GM18907 (cell line): Measurements from ENCODE around the gene PGBD4.

Experiments
- ATAC-seq: cut with Tn5 transposase; IDR thresholded peaks from one replicate; pipeline ENCODE4 v1.9.1; 2021; ENCODE audit warnings: mild to moderate bottlenecking, moderate library complexity; ENCODE audit not compliant: unreplicated experiment

Gene PGBD4

DNA sequence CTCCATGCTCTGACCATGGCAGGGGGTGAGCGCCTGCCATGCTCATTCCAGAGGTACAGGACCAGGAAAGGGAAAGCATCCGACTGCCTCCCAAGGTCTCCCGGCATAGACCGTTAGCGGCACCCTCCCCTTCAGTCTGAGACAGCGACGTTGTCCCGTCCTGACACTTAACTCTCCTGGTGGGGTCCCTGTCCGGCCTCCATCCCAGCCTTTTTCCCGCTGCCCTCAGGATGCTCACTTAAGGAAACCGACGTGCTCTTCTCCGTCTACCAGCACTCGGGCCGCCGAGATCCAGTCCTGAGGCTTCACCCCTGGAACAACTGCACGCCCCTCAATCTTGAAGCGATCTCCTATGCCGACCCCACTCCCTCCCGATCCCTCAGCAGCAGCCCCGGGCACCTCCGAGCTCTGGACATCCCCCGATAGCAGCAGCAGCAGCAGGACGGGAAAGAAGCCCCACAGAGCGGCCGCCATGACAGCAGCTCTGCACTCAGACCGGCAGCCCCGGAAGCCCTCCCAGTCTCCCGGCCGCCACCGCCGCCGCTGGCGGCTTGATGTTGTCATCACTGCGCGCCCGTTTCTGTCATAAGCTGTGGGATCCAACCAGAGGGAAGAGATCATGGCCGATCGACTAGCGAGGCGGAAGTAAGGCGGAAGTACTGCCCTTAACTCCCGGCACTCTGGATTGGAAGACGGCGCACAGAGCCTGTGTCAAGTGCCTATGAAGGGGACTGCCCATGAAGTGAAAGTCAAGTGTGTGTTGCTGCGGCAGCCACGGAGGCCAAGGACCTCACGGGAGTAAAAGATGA lies at the start of gene PGBD4, which contains the start of gene EMC7:
Gene PGBD4, plus strand, starts transcription at position 718 of the 809 bp plus-strand sequence. CDS start 449 bp downstream, outside the sequence.
Gene EMC7, minus strand, starts transcription at position 497 of the 809 bp plus-strand sequence. Its CDS starts 23 bp downstream, at position 474.
- ATAC-seq = peak; percentile 97

DNA sequence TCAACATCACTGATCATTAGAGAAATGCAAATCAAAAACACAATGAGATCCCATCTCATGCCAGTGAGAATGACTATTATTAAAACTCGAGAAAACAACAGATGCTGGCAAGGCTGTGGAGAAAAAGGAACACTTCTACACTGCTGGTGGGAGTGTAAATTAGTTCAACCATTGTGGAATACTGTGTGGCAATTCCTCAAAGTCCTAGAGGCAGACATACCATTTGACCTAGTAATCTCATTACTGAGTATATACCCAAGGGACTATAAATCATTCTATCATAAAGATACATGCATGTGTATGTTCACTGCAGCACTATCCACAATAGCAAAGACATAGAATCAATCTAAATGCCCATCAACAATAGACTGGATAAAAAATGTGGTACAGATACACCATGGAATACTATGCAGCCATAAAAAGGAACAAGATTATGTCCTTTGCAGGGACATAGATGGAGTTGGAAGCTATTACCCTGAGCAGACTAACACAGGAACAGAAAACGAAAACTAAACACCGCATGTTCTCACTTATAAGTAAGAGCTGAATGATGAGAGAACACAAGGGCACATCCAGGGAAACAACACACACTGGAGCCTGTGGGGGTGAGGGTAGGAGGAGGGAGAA lies 47.7 kb upstream of the PGBD4 start:
- ATAC-seq = no peak

DNA sequence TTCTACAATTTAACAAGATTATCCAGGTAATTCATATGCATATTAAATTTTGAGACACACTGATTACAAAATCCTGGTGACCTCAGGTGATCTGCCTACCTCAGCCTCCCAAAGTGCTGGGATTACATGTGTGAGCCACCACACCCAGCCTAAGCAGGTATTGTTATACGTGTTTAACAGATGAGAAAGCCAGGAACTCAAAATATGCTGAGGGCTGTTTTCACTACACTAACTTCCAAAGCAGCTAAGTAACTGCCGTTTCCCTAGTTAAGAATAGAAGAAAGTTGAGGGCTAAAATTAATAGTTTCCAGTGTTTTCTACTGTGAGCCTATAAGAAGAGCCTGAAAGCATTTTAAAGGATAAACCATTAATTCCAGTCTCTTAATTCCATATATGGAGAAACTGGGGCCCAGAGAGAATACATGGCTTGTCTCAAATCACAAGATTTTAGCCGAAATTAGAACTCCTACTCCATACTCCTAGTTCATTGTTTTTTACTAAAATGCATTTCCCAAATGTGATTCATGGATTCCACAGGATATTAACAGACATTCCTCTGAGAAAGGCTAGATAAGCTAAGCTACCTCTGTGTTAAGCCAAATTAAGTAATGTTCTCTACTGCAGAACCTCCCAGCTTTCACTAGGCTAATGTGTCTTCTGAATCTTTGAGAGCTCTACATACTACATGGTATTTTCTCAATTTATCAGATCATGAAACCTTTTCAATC lies 45.9 kb upstream of the PGBD4 start:
- no peak for ATAC-seq

DNA sequence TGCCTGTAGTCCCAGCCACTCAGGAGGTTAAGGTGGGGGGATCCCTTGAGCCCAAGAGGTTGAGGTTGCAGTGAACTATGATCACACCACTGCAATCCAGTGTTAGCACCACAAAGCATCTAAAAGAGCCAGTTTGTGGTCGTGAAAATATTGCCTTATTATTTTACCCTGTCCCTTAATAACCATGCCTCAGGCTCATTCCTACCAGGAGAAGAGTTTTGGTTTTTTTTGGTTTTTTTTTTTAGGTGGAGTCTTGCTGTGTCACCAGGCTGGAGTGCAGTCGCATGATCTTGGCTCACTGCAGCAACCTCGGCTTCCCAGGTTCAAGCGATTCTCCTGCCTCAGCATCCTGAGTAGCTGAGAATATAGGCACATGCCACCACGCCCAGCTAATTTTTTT lies 45.0 kb upstream of the PGBD4 start:
- ATAC-seq = no peak

DNA sequence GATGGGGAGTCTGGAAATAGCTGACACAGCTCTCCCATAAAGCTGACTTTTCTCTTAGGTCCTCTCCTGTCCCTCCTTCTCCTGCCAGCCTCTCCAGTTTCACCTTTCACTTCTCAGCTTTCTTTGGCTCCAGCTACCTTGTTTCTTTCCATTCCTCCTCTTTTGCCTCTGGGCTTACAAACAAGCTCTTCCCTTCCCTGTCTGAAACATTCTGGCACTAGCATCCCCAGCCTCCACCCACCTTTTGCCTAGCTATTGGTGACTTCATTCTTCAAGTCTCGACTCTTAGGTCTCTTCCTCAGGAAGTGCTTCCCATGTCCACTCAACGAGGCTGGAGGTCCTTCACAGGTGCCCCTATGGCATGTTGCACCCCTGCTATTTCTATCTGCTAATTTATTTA lies 42.4 kb upstream of the PGBD4 start:
- ATAC-seq = no peak

DNA sequence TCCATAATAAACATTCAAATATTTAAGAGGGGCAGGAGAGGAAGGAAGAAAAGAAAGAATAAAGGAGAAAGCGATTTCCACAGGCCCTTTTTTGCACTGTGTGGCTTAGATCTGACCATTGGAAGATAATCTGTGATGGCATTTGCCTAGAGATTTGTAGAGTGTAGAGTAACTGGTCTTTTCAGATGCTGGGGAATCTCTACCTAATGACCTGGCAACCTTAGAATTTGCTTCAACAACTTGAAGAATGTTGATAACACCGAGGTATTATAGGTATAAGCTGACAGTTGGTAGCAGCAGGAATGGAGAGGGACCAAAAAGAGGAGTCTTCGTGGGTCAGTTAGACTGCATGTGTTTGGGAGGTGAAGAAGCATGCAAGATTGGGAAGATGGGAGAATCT lies 41.9 kb upstream of the PGBD4 start:
- no peak for ATAC-seq

DNA sequence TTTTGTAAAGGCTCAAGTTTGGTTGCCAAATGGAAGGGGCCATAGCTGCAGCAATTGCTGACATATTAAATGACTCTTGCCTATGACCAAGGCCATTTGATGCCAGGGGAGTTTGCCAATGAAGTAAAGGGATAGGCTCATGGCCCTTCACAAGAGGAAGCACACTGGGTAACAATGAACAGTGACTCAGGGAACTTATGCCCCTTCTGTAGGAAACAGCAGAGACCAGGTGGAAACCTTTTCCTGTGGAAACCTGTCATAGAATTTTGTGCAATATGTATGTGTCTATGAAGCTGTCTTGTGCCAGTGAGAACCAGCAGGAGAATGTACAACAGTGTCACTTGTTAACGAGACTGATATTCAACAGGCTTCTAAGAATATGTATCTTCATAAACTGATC lies 37.4 kb upstream of the PGBD4 start:
- ATAC-seq = no peak

DNA sequence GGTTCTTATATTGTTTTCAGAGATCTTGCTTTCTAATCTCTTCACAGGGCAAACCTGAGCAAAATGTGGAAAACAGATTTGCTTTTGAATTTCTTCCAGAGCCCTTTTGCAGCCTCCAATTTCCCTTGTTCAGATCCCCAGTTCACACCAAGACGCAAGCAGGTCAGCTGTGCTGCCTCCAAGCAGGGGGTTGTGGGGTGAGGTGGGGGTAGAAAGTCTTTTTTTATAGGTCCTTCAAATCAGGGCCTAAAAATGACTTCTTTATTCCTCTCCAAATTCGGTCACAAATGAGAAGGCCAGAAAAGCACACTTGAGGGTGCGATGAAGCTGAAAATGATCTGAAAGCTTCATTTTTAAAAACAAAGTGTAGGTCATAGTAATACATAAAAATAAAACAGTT lies 36.6 kb upstream of the PGBD4 start:
- ATAC-seq = no peak

DNA sequence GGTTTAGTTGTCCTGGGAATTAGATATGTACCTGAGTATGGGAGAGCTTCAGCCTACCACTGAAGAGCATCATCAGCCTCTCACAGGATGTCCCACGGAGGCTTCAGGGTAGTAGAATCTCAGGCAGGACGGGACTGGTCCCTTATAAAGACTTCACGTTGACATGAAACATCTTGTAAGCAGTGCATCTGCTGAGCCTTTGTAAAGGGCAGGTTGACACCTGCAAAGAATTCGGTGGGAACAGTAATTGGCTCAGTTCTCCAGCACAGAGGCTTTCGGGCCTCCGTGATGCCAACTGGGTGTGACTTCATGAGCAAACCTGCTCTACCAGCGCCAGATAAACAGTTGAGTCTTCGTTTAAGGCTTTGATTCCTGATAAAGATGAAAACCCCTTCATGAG lies 35.9 kb upstream of the PGBD4 start:
- ATAC-seq = no peak

DNA sequence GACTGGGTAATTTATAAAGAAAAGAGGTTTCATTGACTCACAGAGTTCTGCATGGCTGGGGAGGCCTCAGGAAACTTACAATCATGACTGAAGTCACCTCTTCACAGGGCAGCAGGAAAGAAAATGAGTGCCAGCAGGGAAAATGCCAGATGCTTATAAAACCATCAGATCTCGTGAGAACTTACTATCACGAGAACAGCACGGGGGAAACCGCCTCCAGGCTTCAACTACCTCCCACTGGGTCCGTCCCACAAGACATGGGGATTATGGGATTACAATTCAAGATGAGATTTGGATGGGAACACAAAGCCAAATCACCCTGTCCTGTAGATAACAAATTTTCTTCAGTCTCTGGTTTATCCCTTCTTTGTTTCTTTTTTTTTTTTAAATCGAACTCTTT lies 31.9 kb upstream of the PGBD4 start:
- ATAC-seq = no peak

DNA sequence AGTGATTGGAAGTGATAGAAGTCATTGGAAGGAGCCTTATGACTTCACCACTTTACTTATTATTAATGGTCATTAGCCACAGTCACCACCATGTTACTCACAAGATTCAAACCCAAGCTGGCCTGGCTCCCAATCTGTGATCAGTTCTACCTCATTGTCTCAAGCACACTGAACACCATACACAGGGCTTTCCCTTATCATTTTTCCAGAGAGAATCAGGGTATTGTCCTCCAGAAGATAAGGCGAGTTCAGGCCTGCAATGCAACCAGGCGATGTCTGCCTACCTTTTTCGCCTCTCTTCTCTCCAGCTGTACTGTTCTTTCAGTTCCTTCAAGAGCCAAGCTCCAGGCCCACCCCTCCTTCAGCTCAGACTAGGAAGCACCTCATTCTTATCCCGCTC lies 25.1 kb upstream of the PGBD4 start:
- ATAC-seq = no peak

DNA sequence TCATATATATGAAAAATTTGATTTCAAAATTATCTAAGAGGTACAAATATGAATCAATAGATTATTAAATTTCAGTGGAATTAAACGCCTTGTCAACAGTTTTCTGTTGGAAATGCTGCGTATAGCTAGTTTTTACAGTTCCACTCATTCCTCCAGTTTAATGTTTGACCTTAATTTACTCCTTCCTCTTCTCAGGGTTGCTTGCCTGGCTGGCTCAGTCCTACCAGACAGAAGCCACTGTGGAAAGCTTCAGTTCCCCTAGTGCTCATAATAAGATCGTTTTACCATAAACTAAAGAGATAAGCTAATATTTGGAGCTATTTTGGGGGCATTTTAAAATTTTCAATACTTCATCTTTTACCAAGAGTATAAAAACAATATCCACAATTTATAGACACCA lies 23.0 kb upstream of the PGBD4 start:
- no peak for ATAC-seq

DNA sequence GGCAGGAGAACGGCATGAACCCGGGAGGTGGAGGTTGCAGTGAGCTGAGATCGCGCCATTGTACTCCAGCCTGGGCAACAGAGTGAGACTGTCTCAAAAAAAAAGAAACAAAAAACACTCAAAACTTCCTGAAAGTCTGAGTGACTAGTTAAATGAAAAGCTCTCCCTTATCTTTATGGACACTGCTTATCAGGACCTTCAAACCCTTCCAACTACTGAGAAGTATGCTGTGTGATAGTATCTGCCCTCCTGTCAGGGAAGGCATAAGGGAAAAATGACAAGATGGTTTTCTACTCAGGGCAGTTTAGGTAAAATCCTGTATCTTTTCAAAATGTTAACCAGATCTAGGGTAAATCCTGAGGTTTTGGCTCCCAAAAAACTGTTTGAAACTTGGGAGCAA lies 22.0 kb upstream of the PGBD4 start:
- no peak for ATAC-seq

DNA sequence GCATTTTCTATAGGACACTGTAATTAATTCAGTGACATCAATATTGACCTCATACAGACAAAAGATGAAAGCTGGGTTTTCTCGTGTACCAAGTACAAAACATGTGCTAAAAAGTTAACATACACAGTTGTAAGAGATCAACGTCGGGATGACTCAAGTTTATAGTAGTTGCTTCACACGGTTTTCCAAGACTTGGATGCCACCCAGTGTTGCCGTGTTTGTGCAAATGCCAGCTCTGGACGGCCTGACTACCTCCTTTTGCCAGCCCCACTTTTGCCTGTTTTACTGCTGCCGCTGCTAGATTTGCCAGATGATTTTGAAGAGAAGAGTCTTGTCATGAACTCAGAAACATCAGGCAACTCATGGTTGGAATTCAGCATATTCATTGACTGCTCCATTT lies 17.8 kb upstream of the PGBD4 start:
- no peak for ATAC-seq

DNA sequence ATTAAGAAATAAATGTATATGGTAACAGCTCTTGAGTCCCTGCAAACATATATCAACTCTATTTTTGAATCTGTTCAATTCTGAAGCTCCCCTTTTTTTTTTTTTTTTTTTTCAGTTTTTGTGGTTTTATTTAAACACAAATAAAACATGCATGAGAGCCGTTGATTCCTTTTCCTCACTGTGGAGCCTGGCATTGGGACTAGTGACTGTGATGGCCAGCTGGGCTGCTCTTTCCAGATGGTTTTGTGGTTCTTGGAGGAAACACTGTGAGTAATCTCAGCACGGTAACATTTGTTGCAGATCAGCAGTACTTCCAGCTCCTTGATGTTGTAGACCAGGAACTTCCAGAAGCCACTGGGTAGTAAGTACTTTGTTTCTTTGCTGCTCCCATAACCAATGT lies 16.1 kb upstream of the PGBD4 start:
- no peak for ATAC-seq

DNA sequence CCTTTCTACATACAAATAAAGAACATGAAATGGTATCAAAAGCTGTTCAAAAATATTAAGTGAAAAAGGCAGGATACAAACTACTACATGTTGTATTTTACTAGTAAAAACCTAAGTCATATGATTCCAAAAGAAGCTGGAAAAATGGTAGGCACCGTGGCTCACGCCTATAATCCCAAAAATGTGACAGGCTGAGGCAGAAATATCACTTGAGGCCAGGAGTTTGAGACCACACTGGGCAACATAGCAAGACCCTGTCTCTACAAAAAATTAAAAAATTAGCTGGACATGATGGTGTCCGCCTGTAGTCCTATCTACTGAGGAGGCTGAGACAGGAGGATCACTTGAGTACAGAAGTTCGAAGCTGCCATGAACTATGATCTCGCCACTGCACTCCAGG lies 2.0 kb upstream of the PGBD4 start:
- no peak for ATAC-seq

DNA sequence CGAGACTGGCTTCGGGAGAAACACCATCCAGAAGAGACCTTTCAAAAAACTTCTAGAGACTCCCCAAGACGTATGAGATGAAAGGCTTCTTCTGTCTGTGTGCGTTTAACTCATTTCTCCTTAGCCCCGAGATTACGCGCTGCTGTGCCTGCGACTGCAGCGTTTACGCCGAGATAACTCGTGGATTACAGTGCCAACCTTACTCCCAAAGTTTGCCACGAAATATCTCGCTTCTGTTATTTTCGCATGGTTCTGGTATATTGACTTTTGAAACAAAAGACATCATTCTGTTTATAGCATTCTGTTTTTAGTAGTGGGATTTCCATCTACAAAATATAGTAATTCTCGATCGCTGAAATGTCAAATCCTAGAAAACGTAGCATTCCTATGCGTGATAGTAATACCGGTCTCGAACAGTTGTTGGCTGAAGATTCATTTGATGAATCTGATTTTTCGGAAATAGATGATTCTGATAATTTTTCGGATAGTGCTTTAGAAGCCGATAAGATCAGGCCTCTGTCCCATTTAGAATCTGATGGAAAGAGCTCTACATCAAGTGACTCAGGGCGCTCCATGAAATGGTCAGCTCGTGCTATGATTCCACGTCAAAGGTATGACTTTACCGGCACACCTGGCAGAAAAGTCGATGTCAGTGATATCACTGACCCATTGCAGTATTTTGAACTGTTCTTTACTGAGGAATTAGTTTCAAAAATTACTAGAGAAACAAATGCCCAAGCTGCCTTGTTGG lies 467 bp downstream of the PGBD4 start:
- ATAC-seq = no peak

DNA sequence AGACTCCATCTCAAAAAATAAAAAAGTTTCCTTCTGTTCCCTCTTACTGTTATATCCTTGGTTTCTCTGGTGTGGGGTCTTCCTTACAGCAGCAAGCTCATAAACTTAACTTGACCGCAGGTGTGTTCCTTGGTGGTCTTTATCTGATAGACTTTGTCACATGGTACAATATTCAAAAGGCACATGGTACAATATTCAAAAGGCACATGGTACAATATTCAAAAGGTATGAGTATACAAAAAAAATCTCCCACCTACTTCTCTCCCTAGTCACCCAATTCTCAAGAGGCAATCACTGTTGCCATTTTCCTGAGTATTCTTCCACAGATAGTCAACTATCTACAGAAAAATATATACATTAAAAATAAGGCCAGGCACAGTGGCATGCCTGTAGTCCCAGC lies 4.5 kb downstream of the PGBD4 start:
- no peak for ATAC-seq

DNA sequence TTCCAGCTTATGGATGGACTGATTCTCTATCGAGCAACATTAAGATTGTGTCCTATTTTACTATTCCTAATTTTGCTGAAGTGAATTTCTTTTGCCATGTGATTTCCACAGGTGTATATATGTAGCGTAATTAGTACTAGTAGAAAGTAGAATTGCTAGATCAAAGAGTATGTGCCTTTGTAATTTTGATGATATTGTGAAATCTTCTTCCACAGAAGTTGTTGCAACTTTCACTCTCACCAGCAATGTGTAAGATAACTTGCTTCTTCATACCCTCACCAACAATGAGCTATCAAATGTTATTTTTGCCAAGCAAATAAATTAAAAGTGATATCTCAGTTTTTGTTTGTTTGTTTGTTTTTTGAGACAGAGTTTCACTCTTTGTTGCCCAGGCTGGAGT lies 5.4 kb downstream of the PGBD4 start:
- ATAC-seq = no peak

DNA sequence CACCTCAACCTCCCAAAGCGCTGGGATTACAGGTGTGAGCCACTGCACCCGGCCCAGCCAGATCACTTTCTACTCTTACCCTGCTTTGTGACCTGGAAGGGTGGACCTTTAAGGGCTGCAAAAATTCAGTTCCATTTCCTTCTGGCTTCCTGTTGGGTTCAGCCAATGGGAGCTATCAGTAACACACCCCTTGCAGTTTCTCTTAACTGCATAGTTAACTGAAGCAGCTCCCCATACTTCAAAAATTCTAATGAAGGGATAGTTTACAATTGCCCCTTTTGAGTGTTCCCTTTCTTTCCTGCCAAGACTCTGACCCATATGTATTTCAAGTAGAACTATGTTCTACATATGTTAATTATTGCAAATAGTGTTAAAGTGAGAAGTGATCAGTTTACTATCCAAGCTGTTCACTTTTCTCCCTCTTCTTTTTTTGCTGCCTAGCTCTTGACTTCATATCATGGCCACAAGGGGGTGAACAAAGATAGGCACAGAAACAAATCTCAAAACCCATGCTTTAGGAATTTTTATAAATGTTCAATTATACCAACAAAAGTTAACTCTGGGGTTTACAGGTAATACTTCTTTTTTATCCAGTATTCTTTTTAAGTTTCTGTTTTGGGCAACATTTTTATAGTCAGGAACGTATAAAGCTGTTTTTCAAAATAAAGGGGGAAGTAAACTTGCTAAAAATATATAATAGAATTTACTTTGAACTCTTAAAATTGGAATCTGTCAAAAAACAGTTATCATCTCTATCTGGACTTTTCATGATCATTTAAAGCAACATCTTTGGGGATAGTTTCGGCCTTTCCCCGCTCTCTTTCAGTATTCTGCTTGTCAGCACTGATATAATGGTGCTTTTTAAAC lies 8.1 kb downstream of the PGBD4 start:
- peak; percentile 51 for ATAC-seq
